ENCODE data around the gene PPP1R14C. TPM values are rescaled to one million over a fixed set of nuclear protein-coding genes. Genes with fewer than 3 reads are reported as not detected.

The PPP1R14C gene
- total RNA-seq, 1 experiment from 2014 or later, result 2.5 TPM

DNA sequence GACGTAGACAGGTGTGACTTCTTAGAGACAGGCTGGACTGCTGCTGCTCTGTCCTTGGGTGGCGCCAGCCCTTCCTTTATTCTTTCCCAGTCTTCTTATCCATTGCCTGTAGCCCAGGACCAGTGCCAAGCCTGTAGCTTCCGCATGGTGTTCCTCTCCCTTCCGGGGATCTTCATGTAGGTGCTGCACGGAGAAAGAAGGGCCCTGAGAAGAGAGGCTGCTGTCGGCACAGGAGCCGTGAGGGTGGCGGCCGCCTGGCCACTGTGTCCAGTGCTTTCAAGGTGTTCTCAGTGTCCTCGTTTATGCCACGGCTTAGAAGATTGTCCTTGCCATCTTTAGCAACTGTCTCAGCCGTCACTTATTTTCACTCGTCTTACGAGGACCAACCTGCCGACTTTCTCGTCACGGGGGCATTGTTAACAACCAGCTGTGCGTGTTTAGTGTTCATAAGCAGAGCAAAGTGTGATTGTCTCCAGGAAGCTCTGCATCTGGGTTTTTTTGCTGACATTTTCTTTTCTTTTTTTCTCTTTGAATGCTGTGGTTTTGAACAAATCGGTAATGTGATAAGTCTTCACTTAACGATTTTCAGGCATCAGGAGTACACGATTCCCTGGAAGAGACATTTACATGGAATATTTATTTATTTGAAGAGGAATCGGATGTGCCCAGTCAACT lies 61.2 kb downstream of the PPP1R14C start:
- H3K9me3 Mint-ChIP-seq (ENCODE audit: unreplicated experiment), result no peaks in the 10 kb centered on the region
- H3K27ac Mint-ChIP-seq (ENCODE audit: unreplicated experiment), result no peak overlapping the region
- ChIA-PET CTCF (no interaction called here), POLR2A (no interaction called here)
- intact Hi-C loops (cut with micrococcal nuclease; ENCODE audit: unreplicated experiment), result no loop called here
- Histone ChIP-seq H3K9me3 (no peaks in the 10 kb centered on the region), H3K36me3 (ENCODE audit: control insufficient read depth, insufficient read depth, low read length) (no peaks in the 10 kb centered on the region), H3K4me3 (ENCODE audit: low read depth, low read length) (no peak overlapping the region), H3K4me1 (peaks cover 32% of the 10 kb centered on the region), H3K27me3 (replicated peaks; ENCODE audit: control insufficient read depth, insufficient read depth, low read length) (no peaks in the 10 kb centered on the region)
- TF ChIP-seq CTCF (IDR thresholded peaks at IDR 0.05; ENCODE audit: insufficient read depth in 1 of 2, low read depth in 1 of 2, low read length in 1 of 2, severe bottlenecking in 1 of 2, unreplicated experiment in 1 of 2), result no peak
- H3K4me1 Mint-ChIP-seq (ENCODE audit: low read depth, unreplicated experiment), result peaks cover 26% of the 10 kb centered on the region
- DNase-seq, result no peak
- no TSS peak for BruUV-seq (replicated peaks)
- peaks cover 10% of the 10 kb centered on the region for H3K36me3 Mint-ChIP-seq (ENCODE audit: insufficient read depth, unreplicated experiment)
- H3K27me3 Mint-ChIP-seq (ENCODE audit: insufficient read depth, unreplicated experiment), result no peaks in the 10 kb centered on the region
- H3K4me3 Mint-ChIP-seq (ENCODE audit: unreplicated experiment), result no peak overlapping the region

GRCh38 chr6:150204705-150205472 lies 62.0 kb downstream of the PPP1R14C start:
- H3K4me1 Mint-ChIP-seq (ENCODE audit: low read depth, unreplicated experiment), result peaks cover 26% of the 10 kb centered on the region
- no peak overlapping the region for H3K27ac Mint-ChIP-seq (ENCODE audit: unreplicated experiment)
- H3K27me3 ChIP-seq (replicated peaks; ENCODE audit: control insufficient read depth, insufficient read depth, low read length), result no peaks in the 10 kb centered on the region
- TF ChIP-seq CTCF (IDR thresholded peaks at IDR 0.05; ENCODE audit: insufficient read depth in 1 of 2, low read depth in 1 of 2, low read length in 1 of 2, severe bottlenecking in 1 of 2, unreplicated experiment in 1 of 2), result no peak
- H3K4me3 Mint-ChIP-seq (ENCODE audit: unreplicated experiment), result no peak overlapping the region
- no peak overlapping the region for H3K4me3 ChIP-seq (ENCODE audit: low read depth, low read length)
- peaks cover 10% of the 10 kb centered on the region for H3K36me3 Mint-ChIP-seq (ENCODE audit: insufficient read depth, unreplicated experiment)
- no TSS peak for BruUV-seq (replicated peaks)
- intact Hi-C loops (cut with micrococcal nuclease; ENCODE audit: unreplicated experiment), result no loop called here
- H3K27me3 Mint-ChIP-seq (ENCODE audit: insufficient read depth, unreplicated experiment), result no peaks in the 10 kb centered on the region
- no peaks in the 10 kb centered on the region for H3K36me3 ChIP-seq (ENCODE audit: control insufficient read depth, insufficient read depth, low read length)
- CTCF ChIA-PET, result no interaction called here
- H3K9me3 ChIP-seq, result no peaks in the 10 kb centered on the region
- no peaks in the 10 kb centered on the region for H3K9me3 Mint-ChIP-seq (ENCODE audit: unreplicated experiment)
- no peak for DNase-seq
- POLR2A ChIA-PET, result no interaction called here
- peaks cover 30% of the 10 kb centered on the region for H3K4me1 ChIP-seq

- H3K27me3 ChIP-seq (replicated peaks; ENCODE audit: control insufficient read depth, insufficient read depth, low read length), result no peaks in the 10 kb centered on the region
- no peaks in the 10 kb centered on the region for H3K9me3 ChIP-seq
- no peaks in the 10 kb centered on the region for H3K27me3 Mint-ChIP-seq (ENCODE audit: insufficient read depth, unreplicated experiment)
- H3K4me3 Mint-ChIP-seq (ENCODE audit: unreplicated experiment), result no peak overlapping the region
- no peak for TF ChIP-seq CTCF (IDR thresholded peaks at IDR 0.05; ENCODE audit: insufficient read depth in 1 of 2, low read depth in 1 of 2, low read length in 1 of 2, severe bottlenecking in 1 of 2, unreplicated experiment in 1 of 2)
- BruUV-seq (replicated peaks), result no TSS peak
- POLR2A ChIA-PET, result no interaction called here
- H3K4me3 ChIP-seq (ENCODE audit: low read depth, low read length), result no peak overlapping the region
- no peaks in the 10 kb centered on the region for H3K4me1 Mint-ChIP-seq (ENCODE audit: low read depth, unreplicated experiment)
- no peaks in the 10 kb centered on the region for H3K36me3 ChIP-seq (ENCODE audit: control insufficient read depth, insufficient read depth, low read length)
- peaks cover 2% of the 10 kb centered on the region for H3K4me1 ChIP-seq
- DNase-seq, result no peak
- intact Hi-C loops (cut with micrococcal nuclease; ENCODE audit: unreplicated experiment), result no loop called here
- CTCF ChIA-PET, result no interaction called here
- no peaks in the 10 kb centered on the region for H3K9me3 Mint-ChIP-seq (ENCODE audit: unreplicated experiment)
- no peaks in the 10 kb centered on the region for H3K36me3 Mint-ChIP-seq (ENCODE audit: insufficient read depth, unreplicated experiment)
- H3K27ac Mint-ChIP-seq (ENCODE audit: unreplicated experiment), result no peak overlapping the region
Observed at GRCh38 chr6:150207931-150208570, 65.2 kb downstream of the PPP1R14C start.

Data from Caco-2 (cell line).